NT2/D1 (cell line): ENCODE results near the gene NPIPA3.
"Not testable (repeated sequence)": the region's sequence is repeated elsewhere in the genome, so short reads cannot be mapped to it uniquely, and the experiment has no call there.

Experiments
- SUZ12 ChIP-seq: IDR thresholded peaks from 2 replicates; pipeline ENCODE4 v1.6.1; 2011; ENCODE audit not compliant: insufficient read length, insufficient read depth; ENCODE audit errors: extremely low read depth
- ZNF274 ChIP-seq: IDR thresholded peaks from 2 replicates; pipeline ENCODE4 v1.6.1; 2011; ENCODE audit warnings: mild to moderate bottlenecking, low read depth, low read length

DNA sequence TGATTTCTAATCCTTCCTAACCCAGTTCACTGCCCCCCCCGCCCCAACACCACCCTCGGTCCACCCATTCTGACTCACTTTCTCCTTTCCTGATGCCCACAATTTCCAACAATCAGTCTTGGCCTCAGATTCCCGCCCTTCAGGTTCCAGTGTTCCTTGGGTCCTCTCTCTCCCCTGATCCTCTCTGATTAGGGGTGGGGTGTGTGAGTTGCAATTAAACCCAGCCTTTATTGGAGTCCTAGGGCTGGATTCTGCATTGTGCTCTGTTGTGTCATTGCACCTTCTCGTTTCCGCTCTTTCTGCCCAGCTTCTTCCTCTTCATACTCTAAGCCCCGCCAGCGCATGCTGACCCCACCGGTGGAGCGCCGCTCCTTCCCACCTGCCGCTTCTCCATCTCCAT lies 539 bp upstream of the NPIPA3 start:
- TF ChIP-seq SUZ12, ZNF274: not testable (repeated sequence)
